ENCODE measurements around the gene PSMC1. TPM values are rescaled to one million over a fixed set of nuclear protein-coding genes. Genes with fewer than 3 reads are reported as not detected.

The PSMC1 gene
- total RNA-seq, 1 experiment from 2014 or later = 107 TPM

- H3K36me3 Mint-ChIP-seq (ENCODE audit: insufficient read depth, unreplicated experiment) = peaks cover 33% of the 10 kb centered on the region
Measured at GRCh38 chr14:90319634-90320541, 63.5 kb downstream of the PSMC1 start.

GRCh38 chr14:90321891-90322290 is 65.5 kb downstream of the PSMC1 start:
- CTCF ChIA-PET = interaction anchor here (1.6 to 2.5 kb wide), 2 partner anchors 20 to 375 kb away, joined by 5 to 8 read pairs; no protein-coding TSS in a partner anchor
- no TSS peak for BruUV-seq (replicated peaks)
- H3K4me3 Mint-ChIP-seq (ENCODE audit: unreplicated experiment) = no peak overlapping the region
- H3K4me1 Mint-ChIP-seq (ENCODE audit: insufficient read depth, unreplicated experiment) = peaks cover 12% of the 10 kb centered on the region
- TF ChIP-seq CTCF (IDR thresholded peaks at IDR 0.05; ENCODE audit: unreplicated experiment) = no peak
- H3K36me3 Mint-ChIP-seq (ENCODE audit: insufficient read depth, unreplicated experiment) = peaks cover 14% of the 10 kb centered on the region
- intact Hi-C loops (cut with micrococcal nuclease) = no loop called here
- H3K9me3 Mint-ChIP-seq (ENCODE audit: unreplicated experiment) = no peaks in the 10 kb centered on the region
- H3K27me3 Mint-ChIP-seq (ENCODE audit: insufficient read depth, unreplicated experiment) = no peaks in the 10 kb centered on the region
- POLR2A ChIA-PET = no interaction called here
- DNase-seq (ENCODE audit: unreplicated experiment) = no peak
- no peak overlapping the region for H3K27ac Mint-ChIP-seq (ENCODE audit: low read depth, unreplicated experiment)

More at GRCh38 chr14:90319634-90320541, 63.5 kb downstream of the PSMC1 start:
- no peaks in the 10 kb centered on the region for H3K27me3 Mint-ChIP-seq (ENCODE audit: insufficient read depth, unreplicated experiment)
- CTCF ChIA-PET = interaction anchor here (2.5 kb wide), 1 partner anchor 377 kb away, joined by 8 read pairs; no protein-coding TSS in a partner anchor
- H3K9me3 Mint-ChIP-seq (ENCODE audit: unreplicated experiment) = no peaks in the 10 kb centered on the region
- peaks cover 12% of the 10 kb centered on the region for H3K4me1 Mint-ChIP-seq (ENCODE audit: insufficient read depth, unreplicated experiment)
- H3K27ac Mint-ChIP-seq (ENCODE audit: low read depth, unreplicated experiment) = no peak overlapping the region
- H3K4me3 Mint-ChIP-seq (ENCODE audit: unreplicated experiment) = no peak overlapping the region
- TF ChIP-seq CTCF (IDR thresholded peaks at IDR 0.05; ENCODE audit: unreplicated experiment) = no peak
- no peak for DNase-seq (ENCODE audit: unreplicated experiment)
- POLR2A ChIA-PET = no interaction called here
- intact Hi-C loops (cut with micrococcal nuclease) = no loop called here
- no TSS peak for BruUV-seq (replicated peaks)

Other genes with a start within 250 kb of the PSMC1 start
- gene KCNK13, start 194.6 kb upstream of the PSMC1 start, total RNA-seq (2022) = not detected in 2 replicates
- 16.5 and 18.4 TPM in 2 replicates for gene NRDE2, start 75.4 kb downstream of the PSMC1 start, total RNA-seq (2022)
- gene CALM1, start 140.5 kb downstream of the PSMC1 start, total RNA-seq (2022) = 122 and 140 TPM in 2 replicates